MM.1S (cell line): ENCODE results near the gene LIMS1.

Experiments
- DNase-seq: peaks from one replicate; pipeline ENCODE4 v3.0.0-alpha.2; 2015
- H2AFZ ChIP-seq: fragments of 300-600 bp; sonication (generic); 2 replicates; pipeline ENCODE4 v1.6.0; 2016; ENCODE audit warnings: antibody characterized with exemption, low read length
- H3F3A ChIP-seq: fragments of 300-600 bp; sonication (generic); 2 replicates; pipeline ENCODE4 v1.6.1; 2016; ENCODE audit warnings: mild to moderate bottlenecking, antibody characterized with exemption, low read length, moderate library complexity, mixed read lengths; ENCODE audit not compliant: insufficient read depth
- H3K27ac ChIP-seq: fragments of 300-600 bp; sonication (generic); 2 replicates; pipeline ENCODE4 v1.5.1; 2016; ENCODE audit warnings: mild to moderate bottlenecking, low read length
- H3K27me3 ChIP-seq: fragments of 300-600 bp; sonication (generic); replicated peaks from 2 replicates; pipeline ENCODE4 v1.6.0; 2016; ENCODE audit warnings: low read length; ENCODE audit not compliant: insufficient read depth
- H3K36me3 ChIP-seq: fragments of 300-600 bp; sonication (generic); replicated peaks from 2 replicates; pipeline ENCODE4 v1.6.1; 2016; ENCODE audit warnings: mild to moderate bottlenecking, low read length, mixed read lengths; ENCODE audit not compliant: insufficient read depth
- H3K4me1 ChIP-seq: fragments of 300-600 bp; sonication (generic); 2 replicates; pipeline ENCODE4 v1.6.1; 2016; ENCODE audit warnings: low read length, mixed read lengths
- H3K4me2 ChIP-seq: fragments of 300-600 bp; sonication (generic); 2 replicates; pipeline ENCODE4 v1.6.0; 2016; ENCODE audit warnings: low read depth, low read length
- H3K4me3 ChIP-seq: fragments of 300-600 bp; sonication (generic); 2 replicates; pipeline ENCODE4 v1.5.1; 2016; ENCODE audit warnings: low read length, mixed read lengths
- H3K79me2 ChIP-seq: fragments of 300-600 bp; sonication (generic); 2 replicates; pipeline ENCODE4 v1.6.1; 2016; ENCODE audit warnings: mixed run types, low read length, mixed read lengths
- H3K9ac ChIP-seq: fragments of 300-600 bp; sonication (generic); 2 replicates; pipeline ENCODE4 v1.6.1; 2016; ENCODE audit warnings: low read length, mixed read lengths
- H3K9me2 ChIP-seq: fragments of 300-600 bp; sonication (generic); replicated peaks from 2 replicates; pipeline ENCODE4 v1.6.1; 2016; ENCODE audit warnings: mild to moderate bottlenecking, low read length, mixed read lengths; ENCODE audit not compliant: insufficient read depth
- H3K9me3 ChIP-seq: fragments of 300-600 bp; sonication (generic); replicated peaks from 2 replicates; pipeline ENCODE4 v1.6.1; 2016; ENCODE audit warnings: mild to moderate bottlenecking, low read length, mixed read lengths; ENCODE audit not compliant: insufficient read depth
- H4K20me1 ChIP-seq: fragments of 300-600 bp; sonication (generic); 2 replicates; pipeline ENCODE4 v1.6.1; 2016; ENCODE audit warnings: mild to moderate bottlenecking, low read length, moderate library complexity, mixed read lengths; ENCODE audit not compliant: insufficient read depth
- EZH2 ChIP-seq: fragments of 300-600 bp; sonication (generic); optimal IDR thresholded peaks from 2 replicates; pipeline ENCODE3; 2017; ENCODE audit warnings: low read depth, mild to moderate bottlenecking, antibody characterized with exemption, low read length, mixed read lengths
- EZH2phosphoT487 ChIP-seq: fragments of 300-600 bp; sonication (generic); IDR thresholded peaks from 2 replicates; pipeline ENCODE4 v1.6.1; 2018; ENCODE audit warnings: antibody characterized with exemption, low read length
- TF ChIP-seq, protein P1 (sequence below): fragments of 300-600 bp; sonication (generic); IDR thresholded peaks from 2 replicates; pipeline ENCODE4 v1.5.1; 2016; ENCODE audit warnings: antibody characterized with exemption, low read length, mixed read lengths

LIMS1 gene

GRCh38 chr2:108632332-108633160, 98.3 kb downstream of the LIMS1 start:
- no peak overlapping the region for H2AFZ ChIP-seq
- no peak overlapping the region for H3K9ac ChIP-seq
- H3K27ac ChIP-seq = no peak overlapping the region
- H3K9me2 ChIP-seq = no peaks in the 10 kb centered on the region
- TF ChIP-seq EZH2 (no peak), EZH2phosphoT487 (no peak)
- TF ChIP-seq, protein P1, sequence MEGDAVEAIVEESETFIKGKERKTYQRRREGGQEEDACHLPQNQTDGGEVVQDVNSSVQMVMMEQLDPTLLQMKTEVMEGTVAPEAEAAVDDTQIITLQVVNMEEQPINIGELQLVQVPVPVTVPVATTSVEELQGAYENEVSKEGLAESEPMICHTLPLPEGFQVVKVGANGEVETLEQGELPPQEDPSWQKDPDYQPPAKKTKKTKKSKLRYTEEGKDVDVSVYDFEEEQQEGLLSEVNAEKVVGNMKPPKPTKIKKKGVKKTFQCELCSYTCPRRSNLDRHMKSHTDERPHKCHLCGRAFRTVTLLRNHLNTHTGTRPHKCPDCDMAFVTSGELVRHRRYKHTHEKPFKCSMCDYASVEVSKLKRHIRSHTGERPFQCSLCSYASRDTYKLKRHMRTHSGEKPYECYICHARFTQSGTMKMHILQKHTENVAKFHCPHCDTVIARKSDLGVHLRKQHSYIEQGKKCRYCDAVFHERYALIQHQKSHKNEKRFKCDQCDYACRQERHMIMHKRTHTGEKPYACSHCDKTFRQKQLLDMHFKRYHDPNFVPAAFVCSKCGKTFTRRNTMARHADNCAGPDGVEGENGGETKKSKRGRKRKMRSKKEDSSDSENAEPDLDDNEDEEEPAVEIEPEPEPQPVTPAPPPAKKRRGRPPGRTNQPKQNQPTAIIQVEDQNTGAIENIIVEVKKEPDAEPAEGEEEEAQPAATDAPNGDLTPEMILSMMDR = no peak
- no peaks in the 10 kb centered on the region for H3K27me3 ChIP-seq
- H3K9me3 ChIP-seq = no peaks in the 10 kb centered on the region
- DNase-seq = no peak
- H3K4me1 ChIP-seq = peaks cover 10% of the 10 kb centered on the region
- H3K4me2 ChIP-seq = no peak overlapping the region
- H3K4me3 ChIP-seq = no peak overlapping the region
- H3K36me3 ChIP-seq = no peaks in the 10 kb centered on the region
- peaks cover 94% of the 10 kb centered on the region for H3K79me2 ChIP-seq
- H3F3A ChIP-seq = no peaks in the 10 kb centered on the region
- no peaks in the 10 kb centered on the region; the same call in 1 of the 2 replicates for H4K20me1 ChIP-seq

GRCh38 chr2:108633409-108633808, 99.1 kb downstream of the LIMS1 start:
- peaks cover 5% of the 10 kb centered on the region; the same call in 1 of the 2 replicates for H3K4me1 ChIP-seq
- TF ChIP-seq EZH2phosphoT487 = no peak
- TF ChIP-seq EZH2 = no peak
- TF ChIP-seq, protein P1 = no peak
- H3K27me3 ChIP-seq = no peaks in the 10 kb centered on the region
- H3K36me3 ChIP-seq = no peaks in the 10 kb centered on the region
- H3K9ac ChIP-seq = no peak overlapping the region
- no peaks in the 10 kb centered on the region for H4K20me1 ChIP-seq
- H3K4me2 ChIP-seq = no peak overlapping the region
- H3K9me3 ChIP-seq = no peaks in the 10 kb centered on the region
- DNase-seq = no peak
- H3K79me2 ChIP-seq = peaks cover 94% of the 10 kb centered on the region
- no peak overlapping the region for H3K4me3 ChIP-seq
- H2AFZ ChIP-seq = no peak overlapping the region
- H3F3A ChIP-seq = no peaks in the 10 kb centered on the region
- H3K27ac ChIP-seq = no peak overlapping the region
- no peaks in the 10 kb centered on the region for H3K9me2 ChIP-seq

- Histone ChIP-seq H3K79me2 (peaks cover 94% of the 10 kb centered on the region), H4K20me1 (no peaks in the 10 kb centered on the region)
Observed at GRCh38 chr2:108634011-108634410, 99.7 kb downstream of the LIMS1 start.

More at GRCh38 chr2:108634011-108634410, 99.7 kb downstream of the LIMS1 start:
- H3K9me3 ChIP-seq = no peaks in the 10 kb centered on the region
- no peak for DNase-seq
- no peak overlapping the region for H2AFZ ChIP-seq
- peaks cover 5% of the 10 kb centered on the region; the same call in 1 of the 2 replicates for H3K4me1 ChIP-seq
- no peak for TF ChIP-seq EZH2phosphoT487
- TF ChIP-seq, protein P1 = no peak
- no peak overlapping the region for H3K4me2 ChIP-seq
- no peaks in the 10 kb centered on the region for H3K27me3 ChIP-seq
- no peaks in the 10 kb centered on the region for H3K36me3 ChIP-seq
- H3F3A ChIP-seq = no peaks in the 10 kb centered on the region
- no peak overlapping the region for H3K27ac ChIP-seq
- H3K9ac ChIP-seq = no peak overlapping the region
- H3K9me2 ChIP-seq = no peaks in the 10 kb centered on the region
- H3K4me3 ChIP-seq = no peak overlapping the region
